NCI-H524 (cell line): ENCODE data around the gene CDH7.

Experiments used
- DNase-seq, 2 experiments: peaks; one replicate each; lab custom pipeline; 2025; lab: John Stamatoyannopoulos, UW

The CDH7 gene

DNA sequence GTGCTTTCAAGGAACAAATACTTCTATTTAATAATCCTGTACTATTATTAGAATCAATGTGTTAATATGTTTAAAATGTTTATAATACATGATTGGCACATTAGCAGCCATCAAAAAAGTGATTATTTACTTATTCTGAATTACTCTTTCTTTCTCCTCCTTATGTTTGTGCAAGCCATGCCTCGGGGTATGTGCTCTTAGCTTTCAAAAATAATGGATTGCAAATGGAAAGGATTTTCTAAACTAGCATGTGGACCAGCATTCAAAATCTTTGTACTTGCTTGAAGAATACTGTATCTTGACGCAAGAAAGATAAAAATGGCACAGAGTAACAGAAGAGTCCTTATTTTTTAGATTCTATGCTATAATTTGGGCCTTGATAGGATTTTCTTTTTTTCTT is 156.5 kb downstream of the CDH7 start:
- no peak for DNase-seq

DNA sequence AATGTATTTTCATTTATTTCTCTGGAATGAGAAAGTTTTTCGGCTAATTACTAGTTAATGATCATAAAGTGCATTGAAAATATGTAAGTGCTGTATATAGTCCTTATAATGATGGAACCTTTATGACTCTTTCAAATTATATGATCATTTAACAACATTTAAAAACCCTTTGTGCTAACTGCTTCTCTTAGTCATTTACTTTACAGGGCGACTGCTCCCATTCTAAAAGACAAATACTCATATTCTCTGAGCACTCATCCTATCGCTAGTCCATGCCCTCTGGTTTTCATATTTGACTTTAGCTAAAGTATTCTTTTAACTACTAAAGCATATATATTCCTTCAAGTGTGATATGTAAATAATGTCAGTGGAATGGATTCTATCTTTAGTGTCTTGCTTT is 168.2 kb downstream of the CDH7 start:
- no peak for DNase-seq

DNA sequence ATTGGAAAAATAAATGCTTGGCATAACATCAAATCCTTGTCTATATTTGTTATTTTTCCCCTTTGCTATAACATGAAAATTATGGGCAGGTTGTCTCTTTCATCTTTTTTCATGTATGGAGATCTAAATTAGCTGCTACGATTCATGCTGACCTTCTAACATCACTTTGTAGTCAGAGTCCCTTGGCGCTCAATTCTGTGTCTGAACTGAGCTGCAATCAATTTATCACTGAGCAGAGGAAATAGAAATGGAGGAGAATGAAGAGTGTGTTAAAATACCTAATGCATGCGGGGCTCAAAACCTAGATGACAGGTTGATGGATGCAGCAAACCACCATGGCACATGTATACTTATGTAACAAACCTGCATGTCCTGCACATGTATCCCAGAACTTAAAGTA is 168.9 kb downstream of the CDH7 start:
- no peak for DNase-seq

DNA sequence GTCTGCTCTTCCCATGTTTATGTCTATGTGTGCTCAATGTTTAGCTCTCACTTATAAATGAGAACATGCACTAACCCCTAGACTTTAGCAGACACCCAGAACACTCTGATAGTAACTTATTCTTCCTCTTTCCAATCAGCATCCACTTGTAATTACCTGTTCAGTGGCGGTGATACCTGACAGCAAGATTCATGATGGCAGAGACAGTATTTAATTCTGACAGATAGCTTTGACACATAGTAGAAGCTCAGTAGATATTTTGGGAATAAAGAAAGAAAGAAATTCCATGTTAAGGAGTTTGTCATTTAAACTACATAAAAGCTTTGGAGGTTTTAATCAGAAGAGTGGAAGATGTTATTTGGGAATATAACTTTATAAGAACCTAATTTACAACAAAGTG is 171.3 kb downstream of the CDH7 start:
- no peak for DNase-seq

GRCh38 chr18:65924904-65925303 is 174.1 kb downstream of the CDH7 start:
- DNase-seq, result peak; percentile 40 to 81

GRCh38 chr18:65934874-65935273 is 184.1 kb downstream of the CDH7 start:
- no peak for DNase-seq

DNA sequence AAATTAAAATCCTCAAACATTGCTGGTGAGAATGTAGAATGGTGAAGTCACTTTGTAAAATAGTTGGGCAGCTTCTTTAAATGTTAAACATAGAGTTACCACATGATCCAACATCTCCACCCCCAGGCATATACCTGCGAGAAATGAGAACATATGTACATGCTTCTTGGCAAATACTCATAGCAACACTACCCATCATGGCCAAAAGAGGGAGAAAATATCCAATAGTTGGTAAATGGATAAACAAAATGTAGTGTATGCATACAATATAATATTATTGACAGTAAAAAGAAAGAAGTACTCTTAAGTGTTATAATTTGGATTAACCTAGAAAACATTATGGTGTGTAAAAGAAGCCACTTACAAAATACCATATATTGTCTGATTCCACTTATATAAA is 185.9 kb downstream of the CDH7 start:
- peak in 1 of 2 experiments; percentile 6 for DNase-seq

GRCh38 chr18:65937180-65937579 is 186.4 kb downstream of the CDH7 start:
- no peak for DNase-seq

- DNase-seq, result peak; percentile 41 to 70
Observed at GRCh38 chr18:65938592-65939372, 188.0 kb downstream of the CDH7 start.
